K562 (cell line): Measurements from ENCODE around the gene PKD1L1. TPM values are rescaled to one million over a fixed set of nuclear protein-coding genes. Genes with fewer than 3 reads are reported as not detected.
"Not testable (repeated sequence)": the region's sequence is repeated elsewhere in the genome, so short reads cannot be mapped to it uniquely, and the experiment has no call there.

Source experiments
- ATAC-seq: fragments of 200-7000 bp; cut with Tn5 transposase; 3 replicates; pipeline ENCODE4 v1.9.1; 2020; ENCODE audit warnings: moderate library complexity
- BruUV-seq: library from RNA; stranded (reverse); fragments of 400-500 nt; replicated peaks from 2 replicates; lab custom pipeline; 2021; lab: Mats Ljungman, UMichigan
- CTCF ChIA-PET: fragments of 300-600 bp; formaldehyde crosslinking; extraction: SDS; loops from one replicate; lab custom pipeline; 2021; ENCODE audit warnings: low intra/inter-chr PET ratio; lab: Yijun Ruan, JAX
- POLR2A ChIA-PET: fragments of 300-600, 350-650 bp; sonication (Branson Sonifier 250); formaldehyde crosslinking; extraction: SDS; loops from one replicate; lab custom pipeline; 2021; ENCODE audit warnings: antibody characterized with exemption, inconsistent platforms; lab: Yijun Ruan, JAX
- DNase-seq, 4 experiments: peaks; one replicate each; pipeline versions ENCODE4 v3.0.0 to v3.0.0-alpha.2; 2011 to 2018; ENCODE audit warnings: low spot score in 3 of 4, mixed read lengths in 3 of 4; ENCODE audit errors: extremely low read depth in 1 of 4
- FAIRE-seq: peaks from 2 replicates; lab custom pipeline; 2011; peaks lifted over from hg19 to GRCh38; lab: Jason Lieb, UNC
- H2AFZ ChIP-seq: 2 replicates; pipeline ENCODE4 v1.6.0; 2011; ENCODE audit warnings: low read depth, low read length, control low read depth, inconsistent platforms
- H3K27ac ChIP-seq: fragments of 200-600 bp; 3 replicates; pipeline ENCODE4 v1.8.0; 2011; ENCODE audit warnings: low read depth, mild to moderate bottlenecking, control low read depth, inconsistent platforms, low read length, moderate library complexity, mixed read lengths; ENCODE audit errors: extremely low read depth
- H3K27me3 ChIP-seq, 2 experiments: fragments of 300-600 bp in 1 of 2; 2 replicates in 1 of 2; 3 replicates in 1 of 2; pipeline versions ENCODE4 v1.6.0 to v1.8.0; 2011; ENCODE audit warnings: inconsistent platforms in 2 of 2, low read length in 2 of 2, mild to moderate bottlenecking in 1 of 2, mixed read lengths in 1 of 2, moderate library complexity in 1 of 2; ENCODE audit not compliant: control insufficient read depth in 2 of 2, insufficient read depth in 2 of 2
- H3K36me3 ChIP-seq: fragments of 300-600 bp; 3 replicates; pipeline ENCODE4 v1.8.0; 2011; ENCODE audit warnings: mild to moderate bottlenecking, low read length, inconsistent platforms; ENCODE audit not compliant: control insufficient read depth, insufficient read depth
- H3K4me1 ChIP-seq, 2 experiments: fragments of 200-600 bp in 1 of 2; replicated peaks in 1 of 2; 2 replicates in 1 of 2; 3 replicates in 1 of 2; pipeline versions ENCODE4 v1.5.1 to v1.8.0; 2011; ENCODE audit warnings: inconsistent platforms in 2 of 2, low read length in 2 of 2, mild to moderate bottlenecking in 1 of 2, mixed read lengths in 1 of 2, moderate library complexity in 1 of 2; ENCODE audit not compliant: control insufficient read depth in 2 of 2, insufficient read depth in 2 of 2
- H3K4me2 ChIP-seq: 2 replicates; pipeline ENCODE4 v1.6.1; 2011; ENCODE audit warnings: low read length, control low read depth, inconsistent platforms, mixed read lengths; ENCODE audit not compliant: insufficient read depth
- H3K4me3 ChIP-seq: fragments of 200-600 bp; sonication (generic), shearing (Covaris generic); 2 replicates; pipeline ENCODE4 v1.5.1; 2016; ENCODE audit warnings: control low read depth, inconsistent platforms
- H3K79me2 ChIP-seq: fragments of 200-600 bp; 3 replicates; pipeline ENCODE4 v1.8.0; 2011; ENCODE audit warnings: low read length, inconsistent platforms; ENCODE audit not compliant: control insufficient read depth, insufficient read depth
- H3K9ac ChIP-seq, 2 experiments: 2 replicates each; pipeline versions ENCODE4 v1.6.0 to v1.6.1; 2011; ENCODE audit warnings: low read depth in 2 of 2, low read length in 2 of 2, control low read depth in 1 of 2, inconsistent platforms in 1 of 2, mild to moderate bottlenecking in 1 of 2, mixed read lengths in 1 of 2; ENCODE audit not compliant: insufficient read depth in 1 of 2
- H3K9me1 ChIP-seq: one replicate; pipeline ENCODE4 v1.6.0; 2011; ENCODE audit warnings: inconsistent platforms, mild to moderate bottlenecking, low read length, moderate library complexity; ENCODE audit not compliant: control insufficient read depth, insufficient read depth
- H3K9me3 ChIP-seq: replicated peaks from 2 replicates; pipeline ENCODE4 v1.5.1; 2011; ENCODE audit warnings: low read depth, low read length, inconsistent platforms; ENCODE audit not compliant: control insufficient read depth, insufficient read depth
- H4K20me1 ChIP-seq: replicated peaks from 2 replicates; pipeline ENCODE4 v1.6.1; 2011; ENCODE audit warnings: low read length, inconsistent platforms, mixed read lengths; ENCODE audit not compliant: control insufficient read depth, insufficient read depth
- ETV5 ChIP-seq: sonication (generic); formaldehyde crosslinking; IDR thresholded peaks from 2 replicates; pipeline ENCODE4 v1.4.0; 2020; ENCODE audit warnings: low read depth, mild to moderate bottlenecking, missing genetic modification reagents
- HNRNPL ChIP-seq: fragments of 200-400 bp; formaldehyde crosslinking; IDR thresholded peaks from 2 replicates; pipeline ENCODE4 v1.6.1; 2017; ENCODE audit warnings: low read depth, mild to moderate bottlenecking, low read length
- RUNX1 ChIP-seq: sonication (generic); IDR thresholded peaks from 2 replicates; pipeline ENCODE4 v1.6.1; 2016; ENCODE audit warnings: antibody characterized with exemption, low read depth
- WGBS: fragments of 100-300 bp; shearing (Covaris generic); methylation state at CpG from one replicate; pipeline ENCODE4 v1.1.6; 2016; ENCODE audit warnings: low coverage, mixed read lengths; ENCODE audit not compliant: insufficient coverage; ENCODE audit errors: missing lambda C conversion rate; 5-methylcytosine and 5-hydroxymethylcytosine counted together
- in situ Hi-C: fragments of 300-500 bp; cut with MboI; formaldehyde crosslinking; loops from 4 replicates; pipeline ENCODE4 v1.15.0; 2018; ENCODE audit warnings: inconsistent platforms, mixed read lengths
- intact Hi-C: fragments of 100-400 bp; cut with micrococcal nuclease; formaldehyde crosslinking; loops from 2 replicates; pipeline ENCODE4 v1.14.2; 2022
- polyA plus RNA-seq, 8 experiments: library from polyadenylated mRNA; depleted of rRNA in 4 of 8; stranded (reverse) in 5 of 8; unstranded in 3 of 8; fragments of >200 nt; fragmentation: Nextera tagmentation in 2 of 8; fragmentation: Illumina TruSeq in 1 of 8; extraction: Ambion mirVana in 2 of 8; extraction: Trizol in 1 of 8; gene quantifications; 2 replicates each; pipeline versions ENCODE4 v1.2.1 to v1.2.3, GENCODE V29; 2011 to 2014; ENCODE audit warnings: inconsistent platforms in 1 of 8, missing spikeins in 1 of 8
- total RNA-seq, 7 experiments: library from RNA; depleted of rRNA in 6 of 7; stranded (reverse); fragments of >200 nt in 6 of 7; fragmentation: Illumina TruSeq in 2 of 7; extraction: Trizol in 2 of 7; gene quantifications; 2 replicates each; pipeline versions ENCODE4 v1.2.1 to v1.2.3, GENCODE V29; 2011 to 2021; ENCODE audit warnings: low replicate concordance in 1 of 7
- TF ChIP-seq, protein P1 (sequence below): fragments of 450-650 bp; IDR thresholded peaks from 2 replicates; pipeline ENCODE4 v1.6.1; 2018; ENCODE audit not compliant: partially characterized antibody

PKD1L1 gene
- total and polyA plus RNA-seq, 9 of the 15 experiments (the other 6 are each of a cell fraction or from before 2014, with no cell fraction given), result 0.01 to 0.02 TPM; not detected in 7

GRCh38 chr7:47795631-47796030 lies 152.6 kb downstream of the PKD1L1 start:
- Histone ChIP-seq H2AFZ (no peak overlapping the region), H3K4me2 (no peak overlapping the region), H3K4me3 (no peak overlapping the region), H3K9ac (no peak overlapping the region), H3K27me3 (peaks cover 0 to 7% of the 10 kb centered on the region in 2 experiments; a peak in 2 of 5 replicates), H3K36me3 (no peaks in the 10 kb centered on the region), H3K9me3 (no peaks in the 10 kb centered on the region), H3K4me1 (no peaks in the 10 kb centered on the region), H4K20me1 (no peaks in the 10 kb centered on the region), H3K79me2 (no peaks in the 10 kb centered on the region), H3K27ac (no peak overlapping the region), H3K9me1 (no peaks in the 10 kb centered on the region)
- POLR2A ChIA-PET, result no interaction called here
- TF ChIP-seq RUNX1, result no peak
- TF ChIP-seq HNRNPL, result no peak
- TF ChIP-seq, protein P1, sequence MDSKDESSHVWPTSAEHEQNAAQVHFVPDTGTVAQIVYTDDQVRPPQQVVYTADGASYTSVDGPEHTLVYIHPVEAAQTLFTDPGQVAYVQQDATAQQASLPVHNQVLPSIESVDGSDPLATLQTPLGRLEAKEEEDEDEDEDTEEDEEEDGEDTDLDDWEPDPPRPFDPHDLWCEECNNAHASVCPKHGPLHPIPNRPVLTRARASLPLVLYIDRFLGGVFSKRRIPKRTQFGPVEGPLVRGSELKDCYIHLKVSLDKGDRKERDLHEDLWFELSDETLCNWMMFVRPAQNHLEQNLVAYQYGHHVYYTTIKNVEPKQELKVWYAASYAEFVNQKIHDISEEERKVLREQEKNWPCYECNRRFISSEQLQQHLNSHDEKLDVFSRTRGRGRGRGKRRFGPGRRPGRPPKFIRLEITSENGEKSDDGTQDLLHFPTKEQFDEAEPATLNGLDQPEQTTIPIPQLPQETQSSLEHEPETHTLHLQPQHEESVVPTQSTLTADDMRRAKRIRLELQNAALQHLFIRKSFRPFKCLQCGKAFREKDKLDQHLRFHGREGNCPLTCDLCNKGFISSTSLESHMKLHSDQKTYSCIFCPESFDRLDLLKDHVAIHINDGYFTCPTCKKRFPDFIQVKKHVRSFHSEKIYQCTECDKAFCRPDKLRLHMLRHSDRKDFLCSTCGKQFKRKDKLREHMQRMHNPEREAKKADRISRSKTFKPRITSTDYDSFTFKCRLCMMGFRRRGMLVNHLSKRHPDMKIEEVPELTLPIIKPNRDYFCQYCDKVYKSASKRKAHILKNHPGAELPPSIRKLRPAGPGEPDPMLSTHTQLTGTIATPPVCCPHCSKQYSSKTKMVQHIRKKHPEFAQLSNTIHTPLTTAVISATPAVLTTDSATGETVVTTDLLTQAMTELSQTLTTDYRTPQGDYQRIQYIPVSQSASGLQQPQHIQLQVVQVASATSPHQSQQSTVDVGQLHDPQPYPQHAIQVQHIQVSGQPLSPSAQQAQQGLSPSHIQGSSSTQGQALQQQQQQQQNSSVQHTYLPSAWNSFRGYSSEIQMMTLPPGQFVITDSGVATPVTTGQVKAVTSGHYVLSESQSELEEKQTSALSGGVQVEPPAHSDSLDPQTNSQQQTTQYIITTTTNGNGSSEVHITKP, result no peak
- no peak for TF ChIP-seq ETV5
- CTCF ChIA-PET, result no interaction called here
- WGBS, result 0% methylated on average over 2 of the region's 2 CpGs
- intact Hi-C loops, result no loop called here
- ATAC-seq (no peak), DNase-seq (no peak), FAIRE-seq (no peak)
- no TSS peak for BruUV-seq
- in situ Hi-C loops, result no loop called here

DNA sequence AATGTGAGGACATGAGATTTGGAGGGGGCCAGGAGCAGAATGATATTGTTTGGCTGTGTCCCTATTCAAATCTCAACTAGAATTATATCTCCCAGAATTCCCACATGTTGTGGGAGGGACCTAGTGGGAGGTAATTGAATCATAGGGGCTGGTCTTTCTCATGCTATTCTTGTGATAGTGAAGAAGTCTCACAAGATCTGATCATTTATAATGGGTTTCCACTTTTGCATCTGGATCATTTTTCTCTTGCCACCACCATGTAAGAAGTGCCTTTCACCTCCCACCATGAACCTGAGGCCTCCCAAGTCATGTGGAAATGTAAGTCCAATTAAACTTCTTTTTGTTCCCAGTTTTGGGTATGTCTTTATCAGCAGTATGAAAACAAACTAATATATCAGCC lies 153.1 kb downstream of the PKD1L1 start:
- CTCF ChIA-PET, H4K20me1 ChIP-seq, in situ Hi-C loops, H3K36me3 ChIP-seq, H3K9me3 ChIP-seq, H3K79me2 ChIP-seq, intact Hi-C loops, DNase-seq, H3K9ac ChIP-seq, H3K4me1 ChIP-seq, H3K27me3 ChIP-seq, ATAC-seq, H2AFZ ChIP-seq, BruUV-seq, H3K27ac ChIP-seq, H3K9me1 ChIP-seq, H3K4me3 ChIP-seq, FAIRE-seq, H3K4me2 ChIP-seq: not testable (repeated sequence)
- POLR2A ChIA-PET, result interaction anchor here (0.5 kb wide), 1 partner anchor 11 kb away, joined by 4 read pairs; no protein-coding TSS in a partner anchor
